B cell (primary cell): ENCODE results near the gene HOXD3. TPM values are rescaled to one million over a fixed set of nuclear protein-coding genes. Genes with fewer than 3 reads are reported as not detected.

ENCODE experiments used
- ATAC-seq: fragments of 200-7000 bp; cut with Tn5 transposase; one replicate; pipeline ENCODE4 v1.10.0; 2021; ENCODE audit warnings: low read depth, mild to moderate bottlenecking, moderate number of reproducible peaks, moderate library complexity
- CTCF ChIA-PET: fragments of 350-600 bp; sonication (Branson Sonifier 250); formaldehyde crosslinking; loops from one replicate; lab custom pipeline; 2021; ENCODE audit warnings: antibody characterized with exemption, inconsistent platforms; lab: Charles Lee
- POLR2A ChIA-PET: fragments of 350-600 bp; sonication (Branson Sonifier 250); formaldehyde crosslinking; loops from one replicate; lab custom pipeline; 2021; ENCODE audit warnings: antibody characterized with exemption; lab: Charles Lee
- DNase-seq: peaks from one replicate; pipeline ENCODE4 v3.0.0; 2013
- H2AFZ ChIP-seq: 2 replicates; pipeline ENCODE4 v1.6.1; 2012; ENCODE audit warnings: mild to moderate bottlenecking, low read depth, low read length; ENCODE audit not compliant: insufficient read depth, poor library complexity, severe bottlenecking
- H3K27ac ChIP-seq, 2 donors: 1 replicate in 1 of 2; 2 replicates in 1 of 2; pipeline ENCODE4 v1.5.1; 2012 to 2013; ENCODE audit warnings: low read length in 2 of 2, mild to moderate bottlenecking in 2 of 2, moderate library complexity in 1 of 2
- H3K27me3 ChIP-seq, 4 experiments: fragments of 200-600 bp in 1 of 4; sonication (generic) in 1 of 4; replicated peaks in 1 of 4; 1 replicate in 2 of 4; 2 replicates in 2 of 4; pipeline versions ENCODE4 v1.6.1 to v1.7.0; 2013 to 2016; ENCODE audit warnings: low read length in 3 of 4, mild to moderate bottlenecking in 2 of 4, mixed read lengths in 1 of 4, moderate library complexity in 1 of 4; ENCODE audit not compliant: insufficient read depth in 4 of 4, control insufficient read depth in 3 of 4; ENCODE audit errors: control extremely low read depth in 1 of 4
- H3K36me3 ChIP-seq, 2 experiments: replicated peaks in 1 of 2; 1 replicate in 1 of 2; 2 replicates in 1 of 2; pipeline versions ENCODE4 v1.6.1 to v1.7.1; 2013; ENCODE audit warnings: low read length in 1 of 2; ENCODE audit not compliant: insufficient read depth in 2 of 2, control insufficient read depth in 1 of 2; ENCODE audit errors: control extremely low read depth in 1 of 2, extremely low read depth in 1 of 2
- H3K4me1 ChIP-seq, 2 donors: fragments of 200-600 bp in 1 of 2; sonication (generic) in 1 of 2; 1 replicate in 1 of 2; 2 replicates in 1 of 2; pipeline versions ENCODE4 v1.5.1 to v1.6.1; 2013 to 2017; ENCODE audit warnings: low read length in 2 of 2; ENCODE audit not compliant: control insufficient read depth in 2 of 2, insufficient read depth in 2 of 2
- H3K4me2 ChIP-seq: replicated peaks from 2 replicates; pipeline ENCODE3; 2012; ENCODE audit warnings: mild to moderate bottlenecking, low read depth, low read length; ENCODE audit not compliant: poor library complexity, severe bottlenecking
- H3K4me3 ChIP-seq, 5 experiments: fragments of 200-600 bp in 1 of 5; sonication (generic) in 1 of 5; 1 replicate in 3 of 5; 2 replicates in 2 of 5; pipeline versions ENCODE4 v1.5.1 to v1.7.0; 2011 to 2016; ENCODE audit warnings: low read length in 4 of 5, mild to moderate bottlenecking in 4 of 5, low read depth in 2 of 5, control low read depth in 1 of 5, moderate library complexity in 1 of 5; ENCODE audit not compliant: insufficient read depth in 1 of 5; ENCODE audit errors: control extremely low read depth in 1 of 5, extremely low read depth in 1 of 5
- H3K79me2 ChIP-seq: fragments of 200-600 bp; sonication (generic); one replicate; pipeline ENCODE4 v1.6.0; 2016; ENCODE audit warnings: low read length; ENCODE audit not compliant: control insufficient read depth, insufficient read depth
- H3K9ac ChIP-seq: fragments of 200-600 bp; sonication (generic); 2 replicates; pipeline ENCODE4 v1.6.1; 2017; ENCODE audit warnings: mild to moderate bottlenecking, low read length, moderate library complexity
- H3K9me3 ChIP-seq, 3 donors: one replicate each; pipeline versions ENCODE4 v1.6.1 to v1.7.1; 2013; ENCODE audit warnings: low read length in 2 of 3; ENCODE audit not compliant: control insufficient read depth in 2 of 3, insufficient read depth in 1 of 3; ENCODE audit errors: control extremely low read depth in 1 of 3
- H4K20me1 ChIP-seq: 2 replicates; pipeline ENCODE4 v1.6.0; 2012; ENCODE audit warnings: mild to moderate bottlenecking, low read length; ENCODE audit not compliant: insufficient read depth, control insufficient read depth, poor library complexity, severe bottlenecking
- H3K27ac Mint-ChIP-seq: one replicate; pipeline ENCODE4 v1.8.0; 2021; ENCODE audit warnings: mixed read lengths
- H3K27me3 Mint-ChIP-seq: one replicate; pipeline ENCODE4 v1.8.0; 2021; ENCODE audit warnings: mixed read lengths
- H3K4me1 Mint-ChIP-seq: one replicate; pipeline ENCODE4 v1.8.0; 2021; ENCODE audit warnings: mixed read lengths
- H3K4me3 Mint-ChIP-seq: one replicate; pipeline ENCODE4 v1.8.0; 2021; ENCODE audit warnings: mixed read lengths
- H3K9me3 Mint-ChIP-seq: one replicate; pipeline ENCODE4 v1.8.0; 2022; ENCODE audit warnings: mixed read lengths; ENCODE audit not compliant: insufficient read depth
- CTCF ChIP-seq: fragments of 200-600 bp; IDR thresholded peaks from one replicate; pipeline ENCODE4 v1.8.0; 2022; ENCODE audit warnings: antibody characterized with exemption, mild to moderate bottlenecking
- EZH2 ChIP-seq: IDR thresholded peaks from 2 replicates; pipeline ENCODE4 v1.6.1; 2012; ENCODE audit warnings: borderline replicate concordance, low read depth, mild to moderate bottlenecking, moderate library complexity, low read length; ENCODE audit not compliant: insufficient read depth, poor library complexity, severe bottlenecking
- WGBS: methylation state at CpG from one replicate; pipeline ENCODE4 v1.1.5; 2013; ENCODE audit warnings: missing lambda C conversion rate; ENCODE audit not compliant: insufficient coverage; 5-methylcytosine and 5-hydroxymethylcytosine counted together
- intact Hi-C: fragments of 100-400 bp; cut with micrococcal nuclease; formaldehyde crosslinking; loops from one replicate; pipeline ENCODE4 v1.10.0; 2022
- polyA plus RNA-seq: library from polyadenylated mRNA; depleted of rRNA; stranded (reverse); fragments of >200 nt; gene quantifications from 2 replicates; pipeline ENCODE4 v1.2.3, GENCODE V29; 2012
- total RNA-seq, 2 donors: library from RNA; stranded (reverse); fragments of 120-200 nt in 1 of 2; gene quantifications; 1 replicate in 1 of 2; 2 replicates in 1 of 2; pipeline versions ENCODE4 v1.2.3 to v1.2.4, GENCODE V29; 2013 to 2022

The HOXD3 gene
- total and polyA plus RNA-seq, 2 donors (not counting 1 experiment from before 2014, with no cell fraction given), result not detected

GRCh38 chr2:176120364-176121189, 36.5 kb upstream of the HOXD3 start:
- H3K27ac ChIP-seq, result no peak overlapping the region
- peaks cover 5 to 34% of the 10 kb centered on the region in 2 donors for H3K4me1 ChIP-seq
- Mint-ChIP-seq H3K27me3 (peaks cover 77% of the 10 kb centered on the region), H3K4me3 (no peak overlapping the region), H3K27ac (no peak overlapping the region), H3K9me3 (peaks cover 2% of the 10 kb centered on the region), H3K4me1 (peaks cover 11% of the 10 kb centered on the region)
- no peak overlapping the region for H3K4me3 ChIP-seq
- 3% methylated on average over 4 of the region's 13 CpGs for WGBS
- H3K27me3 ChIP-seq, result peaks cover 0 to 96% (median 73%) of the 10 kb centered on the region in 4 experiments
- H3K4me2 ChIP-seq, result no peak overlapping the region
- intact Hi-C loops, result no loop called here
- no peak overlapping the region for H2AFZ ChIP-seq
- no peaks in the 10 kb centered on the region for H3K79me2 ChIP-seq
- no peak for DNase-seq
- POLR2A ChIA-PET, result no interaction called here
- H3K9me3 ChIP-seq, result peaks cover 0 to 61% (median 2%) of the 10 kb centered on the region in 3 donors
- TF ChIP-seq EZH2 (no peak), CTCF (no peak)
- no peak for ATAC-seq
- H4K20me1 ChIP-seq, result no peaks in the 10 kb centered on the region
- H3K36me3 ChIP-seq, result no peaks in the 10 kb centered on the region
- CTCF ChIA-PET, result interaction anchor here (0.8 to 1.8 kb wide), 5 partner anchors 12 to 1045 kb away, joined by 3 to 12 read pairs (median 3); no protein-coding TSS in a partner anchor
- no peak overlapping the region for H3K9ac ChIP-seq
